Measurements from ENCODE around the gene FCGBP. TPM values are rescaled to one million over a fixed set of nuclear protein-coding genes. Genes with fewer than 3 reads are reported as not detected.
A peak's percentile ranks its signal among the peaks of the same experiment; 100 is the strongest.

FCGBP gene
- 0.25 TPM for polyA plus RNA-seq (2013, experiment 1 of 2)
- polyA plus RNA-seq (2013, experiment 2 of 2), result 0.29 TPM

DNA sequence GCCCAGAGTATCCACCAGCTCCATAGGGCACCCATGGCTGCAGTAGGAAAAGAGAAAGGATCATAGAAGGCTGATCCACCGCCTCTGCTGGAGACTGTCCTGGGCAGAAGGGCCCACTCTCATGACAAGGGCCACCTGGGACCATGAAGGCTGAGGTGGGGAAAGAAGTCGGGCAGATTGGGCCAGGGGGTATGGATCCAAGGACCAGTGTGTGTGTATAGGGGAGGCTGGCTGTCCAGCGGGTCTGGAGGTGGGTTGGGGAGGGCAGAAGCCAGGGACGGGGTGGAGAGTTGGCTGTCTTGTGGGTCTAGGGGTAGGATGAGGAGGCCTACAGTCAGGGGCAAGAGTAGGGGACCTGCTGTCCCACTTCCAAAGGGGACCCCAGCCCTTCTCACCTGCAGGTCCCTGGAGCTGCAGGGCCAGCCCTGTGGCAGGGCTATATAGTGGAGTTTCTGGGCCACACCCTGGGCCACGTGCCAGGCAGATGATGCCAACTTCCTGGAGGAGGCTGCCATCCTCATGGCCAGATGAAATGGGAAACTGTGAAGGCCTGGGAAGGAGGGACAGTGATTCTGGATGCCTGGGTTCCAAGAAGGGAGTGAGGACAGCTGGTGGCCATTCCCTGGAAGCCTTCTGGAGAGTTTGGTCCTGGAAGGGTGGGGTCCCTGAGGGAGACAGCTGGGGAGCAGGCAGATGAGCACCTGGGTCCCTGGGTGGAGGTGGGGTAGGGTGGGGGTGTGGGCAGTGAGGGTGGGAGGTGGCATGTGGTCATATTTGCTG is at the start of gene FCGBP:
Gene FCGBP (minus strand): TSS at position 51 of the 780 bp plus-strand sequence.
- Histone ChIP-seq H3K9ac (ENCODE audit: low read length) (no peak within 1 kb of the TSS), H2BK120ac (ENCODE audit: low read depth, low read length) (no peak within 1 kb of the TSS), H3K56ac (ENCODE audit: low read length) (no peak within 1 kb of the TSS), H4K5ac (ENCODE audit: low read length) (no peak within 1 kb of the TSS), H3K79me2 (ENCODE audit: control insufficient read depth, insufficient read depth, low read length) (no peaks in the 10 kb centered on the region), H3K4me2 (ENCODE audit: low read length) (no peak within 1 kb of the TSS), H3K36me3 (ENCODE audit: control insufficient read depth, insufficient read depth, low read length) (no peaks in the 10 kb centered on the region), H3K27me3 (ENCODE audit: insufficient read depth, low read length, poor library complexity) (no peaks in the 10 kb centered on the region), H3K23ac (ENCODE audit: low read length) (no peak within 1 kb of the TSS), H3K4me3 (ENCODE audit: low read length) (no peak within 1 kb of the TSS), H2BK15ac (replicated peaks; ENCODE audit: low read depth) (no peak within 1 kb of the TSS), H4K8ac (ENCODE audit: low read depth, low read length) (no peak within 1 kb of the TSS), H2BK5ac (ENCODE audit: low read length) (no peak within 1 kb of the TSS), H3K18ac (ENCODE audit: low read length) (no peak within 1 kb of the TSS), H3K4me1 (ENCODE audit: control insufficient read depth, low read depth, low read length) (no peaks in the 10 kb centered on the region), H3K4ac (ENCODE audit: low read depth, low read length) (no peak within 1 kb of the TSS), H2AK5ac (ENCODE audit: low read length) (no peak within 1 kb of the TSS), H3K79me1 (ENCODE audit: low read length) (no peaks in the 10 kb centered on the region), H3K27ac (ENCODE audit: low read depth, low read length) (no peak within 1 kb of the TSS)
- no CpG with 5 or more reads among the region's 5 CpGs for WGBS (ENCODE audit: extremely low coverage, insufficient coverage, low lambda C conversion rate)
- no peak for DNase-seq

DNA sequence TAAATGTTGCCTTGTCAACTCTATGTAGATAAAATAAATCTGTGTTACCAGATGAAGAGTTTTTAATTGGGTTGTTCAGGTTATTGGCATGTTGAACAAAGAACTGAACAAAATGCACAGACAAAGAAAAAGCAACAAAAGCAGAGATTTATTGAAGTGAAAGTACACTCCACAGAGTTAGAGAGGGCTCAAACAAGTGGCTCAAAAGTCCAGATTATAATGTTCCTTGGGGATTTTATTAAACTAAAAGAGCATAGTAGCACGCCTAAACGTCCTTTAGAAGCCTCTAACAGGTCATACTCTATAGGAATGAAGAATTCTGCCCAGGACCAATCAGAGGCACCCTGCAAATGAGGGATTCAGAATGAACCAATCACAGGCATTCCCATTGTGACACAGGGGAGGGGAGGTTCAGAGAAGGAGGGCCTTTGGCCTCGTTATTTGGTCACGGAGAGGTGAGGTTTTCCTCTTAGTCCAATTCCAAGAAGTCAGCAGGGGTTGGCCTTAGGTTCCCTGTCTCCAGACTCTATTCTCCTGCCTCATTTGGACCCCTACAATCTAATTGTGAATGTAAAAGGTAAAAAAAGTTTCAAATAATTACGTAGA is 49.4 kb upstream of the FCGBP start:
- no peak overlapping the region for H3K4me2 ChIP-seq (ENCODE audit: low read length)
- H2BK120ac ChIP-seq (ENCODE audit: low read depth, low read length), result no peak overlapping the region
- H4K8ac ChIP-seq (ENCODE audit: low read depth, low read length), result no peak overlapping the region
- H2AK5ac ChIP-seq (ENCODE audit: low read length), result no peak overlapping the region
- no peaks in the 10 kb centered on the region for H3K27me3 ChIP-seq (ENCODE audit: insufficient read depth, low read length, poor library complexity)
- no peak for DNase-seq
- no peaks in the 10 kb centered on the region for H3K79me2 ChIP-seq (ENCODE audit: control insufficient read depth, insufficient read depth, low read length)
- H3K4me1 ChIP-seq (ENCODE audit: control insufficient read depth, low read depth, low read length), result no peaks in the 10 kb centered on the region
- no peak overlapping the region for H3K4ac ChIP-seq (ENCODE audit: low read depth, low read length)
- no peak overlapping the region for H3K56ac ChIP-seq (ENCODE audit: low read length)
- H2BK5ac ChIP-seq (ENCODE audit: low read length), result no peak overlapping the region
- WGBS (ENCODE audit: extremely low coverage, insufficient coverage, low lambda C conversion rate), result no CpG with 5 or more reads among the region's 5 CpGs
- no peak overlapping the region for H3K27ac ChIP-seq (ENCODE audit: low read depth, low read length)
- no peak overlapping the region for H3K18ac ChIP-seq (ENCODE audit: low read length)
- H4K5ac ChIP-seq (ENCODE audit: low read length), result no peak overlapping the region
- H2BK15ac ChIP-seq (replicated peaks; ENCODE audit: low read depth), result no peak overlapping the region
- no peak overlapping the region for H3K23ac ChIP-seq (ENCODE audit: low read length)
- H3K4me3 ChIP-seq (ENCODE audit: low read length), result no peak overlapping the region
- peaks cover 8% of the 10 kb centered on the region for H3K36me3 ChIP-seq (ENCODE audit: control insufficient read depth, insufficient read depth, low read length)
- no peak overlapping the region for H3K9ac ChIP-seq (ENCODE audit: low read length)
- no peaks in the 10 kb centered on the region for H3K79me1 ChIP-seq (ENCODE audit: low read length)

DNA sequence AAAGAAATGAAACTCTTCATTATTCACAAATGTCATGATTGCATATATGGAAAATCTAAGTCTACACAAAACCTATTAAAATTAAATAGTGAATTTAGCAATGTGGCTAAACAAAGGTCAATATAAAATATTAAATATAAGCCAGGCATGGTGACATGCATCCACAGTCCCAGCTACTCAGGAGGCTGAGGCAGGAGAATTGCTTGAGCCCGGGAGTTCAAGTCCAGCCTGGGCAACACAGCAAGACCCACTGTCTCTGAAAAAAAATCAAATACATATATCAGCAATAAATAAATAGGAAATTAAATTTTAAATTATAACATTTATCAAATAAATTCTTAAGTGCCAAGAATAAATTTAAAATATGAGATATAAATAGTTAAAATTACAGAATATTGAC is 48.4 kb upstream of the FCGBP start:
- no peak overlapping the region for H2BK15ac ChIP-seq (replicated peaks; ENCODE audit: low read depth)
- no peak overlapping the region for H4K8ac ChIP-seq (ENCODE audit: low read depth, low read length)
- H3K23ac ChIP-seq (ENCODE audit: low read length), result no peak overlapping the region
- no peak overlapping the region for H3K4me3 ChIP-seq (ENCODE audit: low read length)
- no peak overlapping the region for H3K18ac ChIP-seq (ENCODE audit: low read length)
- no peak overlapping the region for H3K27ac ChIP-seq (ENCODE audit: low read depth, low read length)
- H3K4me2 ChIP-seq (ENCODE audit: low read length), result no peak overlapping the region
- no peak overlapping the region for H2BK5ac ChIP-seq (ENCODE audit: low read length)
- H2BK120ac ChIP-seq (ENCODE audit: low read depth, low read length), result no peak overlapping the region
- no peaks in the 10 kb centered on the region for H3K4me1 ChIP-seq (ENCODE audit: control insufficient read depth, low read depth, low read length)
- H3K9ac ChIP-seq (ENCODE audit: low read length), result no peak overlapping the region
- no peak overlapping the region for H3K4ac ChIP-seq (ENCODE audit: low read depth, low read length)
- no peaks in the 10 kb centered on the region for H3K27me3 ChIP-seq (ENCODE audit: insufficient read depth, low read length, poor library complexity)
- H2AK5ac ChIP-seq (ENCODE audit: low read length), result no peak overlapping the region
- no peak overlapping the region for H3K56ac ChIP-seq (ENCODE audit: low read length)
- no peak overlapping the region for H4K5ac ChIP-seq (ENCODE audit: low read length)
- H3K79me1 ChIP-seq (ENCODE audit: low read length), result no peaks in the 10 kb centered on the region
- no CpG with 5 or more reads among the region's 1 CpG for WGBS (ENCODE audit: extremely low coverage, insufficient coverage, low lambda C conversion rate)
- peaks cover 10% of the 10 kb centered on the region for H3K36me3 ChIP-seq (ENCODE audit: control insufficient read depth, insufficient read depth, low read length)
- no peak for DNase-seq
- no peaks in the 10 kb centered on the region for H3K79me2 ChIP-seq (ENCODE audit: control insufficient read depth, insufficient read depth, low read length)

DNA sequence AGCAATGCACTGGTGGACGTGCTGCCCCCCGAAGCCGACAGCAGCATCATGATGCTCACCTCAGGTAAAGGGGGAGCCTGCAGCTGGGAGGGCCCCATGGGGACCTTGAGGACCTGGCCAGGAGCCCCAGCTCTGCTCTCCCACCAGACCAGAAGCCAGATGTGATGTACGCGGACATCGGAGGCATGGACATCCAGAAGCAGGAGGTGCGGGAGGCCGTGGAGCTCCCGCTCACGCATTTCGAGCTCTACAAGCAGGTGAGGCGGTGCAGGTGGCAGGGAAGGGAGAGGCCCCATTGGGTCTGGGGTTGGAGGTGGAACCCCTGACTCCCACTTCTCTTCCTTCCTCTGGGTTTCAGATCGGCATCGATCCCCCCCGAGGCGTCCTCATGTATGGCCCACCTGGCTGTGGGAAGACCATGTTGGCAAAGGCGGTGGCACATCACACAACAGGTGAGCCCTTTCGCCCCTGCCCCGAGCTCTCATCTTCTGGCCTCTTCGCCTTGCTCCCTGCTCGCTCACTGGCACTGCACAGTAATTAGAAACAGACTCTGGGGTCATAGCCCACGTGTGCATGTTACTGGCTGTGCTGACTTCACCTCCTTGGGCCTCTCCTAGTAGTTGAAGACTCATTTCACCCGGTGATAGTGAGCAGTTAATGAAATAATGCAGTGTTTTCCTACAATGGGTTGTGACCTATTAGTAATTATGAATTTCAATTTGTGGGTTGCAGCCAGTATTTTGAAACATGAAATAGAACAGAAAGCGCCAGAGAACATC is 40.1 kb upstream of the FCGBP start:
- no peak overlapping the region for H3K23ac ChIP-seq (ENCODE audit: low read length)
- peaks cover 8% of the 10 kb centered on the region for H3K79me1 ChIP-seq (ENCODE audit: low read length)
- no peak overlapping the region for H4K5ac ChIP-seq (ENCODE audit: low read length)
- no peak overlapping the region for H2BK5ac ChIP-seq (ENCODE audit: low read length)
- no peak overlapping the region for H4K8ac ChIP-seq (ENCODE audit: low read depth, low read length)
- no peaks in the 10 kb centered on the region for H3K27me3 ChIP-seq (ENCODE audit: insufficient read depth, low read length, poor library complexity)
- H2BK120ac ChIP-seq (ENCODE audit: low read depth, low read length), result no peak overlapping the region
- H3K9ac ChIP-seq (ENCODE audit: low read length), result no peak overlapping the region
- peaks cover 13% of the 10 kb centered on the region for H3K79me2 ChIP-seq (ENCODE audit: control insufficient read depth, insufficient read depth, low read length)
- H3K56ac ChIP-seq (ENCODE audit: low read length), result no peak overlapping the region
- H3K36me3 ChIP-seq (ENCODE audit: control insufficient read depth, insufficient read depth, low read length), result peaks cover 11% of the 10 kb centered on the region
- WGBS (ENCODE audit: extremely low coverage, insufficient coverage, low lambda C conversion rate), result no CpG with 5 or more reads among the region's 24 CpGs
- no peak overlapping the region for H3K18ac ChIP-seq (ENCODE audit: low read length)
- no peak overlapping the region for H3K27ac ChIP-seq (ENCODE audit: low read depth, low read length)
- H3K4me1 ChIP-seq (ENCODE audit: control insufficient read depth, low read depth, low read length), result no peaks in the 10 kb centered on the region
- no peak overlapping the region for H2AK5ac ChIP-seq (ENCODE audit: low read length)
- no peak overlapping the region for H3K4me3 ChIP-seq (ENCODE audit: low read length)
- H3K4me2 ChIP-seq (ENCODE audit: low read length), result no peak overlapping the region
- H2BK15ac ChIP-seq (replicated peaks; ENCODE audit: low read depth), result no peak overlapping the region
- no peak for DNase-seq
- H3K4ac ChIP-seq (ENCODE audit: low read depth, low read length), result no peak overlapping the region

DNA sequence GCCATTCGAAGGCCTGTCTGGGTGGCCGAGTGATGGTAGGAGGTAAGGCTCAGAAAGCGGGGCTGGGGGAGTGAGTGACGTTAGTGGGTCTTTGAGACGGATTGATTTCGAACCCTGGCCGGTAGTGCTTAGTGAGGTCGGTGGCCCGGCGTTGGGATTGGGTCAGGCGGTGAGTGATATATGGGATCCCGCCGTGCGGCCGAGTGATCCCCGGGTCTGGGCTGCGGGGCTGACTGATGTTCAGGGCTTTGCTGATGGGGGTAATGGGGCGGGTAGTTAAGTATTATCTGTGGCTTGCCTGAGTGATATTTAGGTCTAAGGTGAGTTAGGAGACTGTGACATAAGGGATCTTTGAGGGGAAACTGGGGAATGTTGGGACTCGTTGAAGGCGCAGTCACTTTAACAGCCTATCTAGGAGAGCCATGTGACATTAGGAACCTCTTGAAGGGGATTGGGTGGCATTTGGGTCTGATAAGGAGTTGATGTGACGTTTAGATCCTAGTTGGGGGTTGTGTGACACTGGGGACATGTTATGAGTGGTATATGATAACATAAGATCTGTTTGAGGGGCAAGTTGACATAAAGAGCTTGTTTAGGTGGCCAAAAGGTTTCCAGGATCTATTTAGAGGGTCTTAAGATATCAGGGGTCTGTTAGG is 37.1 kb upstream of the FCGBP start:
- H3K4me2 ChIP-seq (ENCODE audit: low read length), result peak overlapping the region; percentile 100
- peak overlapping the region; percentile 96 for H3K9ac ChIP-seq (ENCODE audit: low read length)
- peaks cover 7% of the 10 kb centered on the region for H3K36me3 ChIP-seq (ENCODE audit: control insufficient read depth, insufficient read depth, low read length)
- peak overlapping the region; percentile 70 for H4K8ac ChIP-seq (ENCODE audit: low read depth, low read length)
- peak; percentile 14 for DNase-seq
- H3K79me1 ChIP-seq (ENCODE audit: low read length), result peaks cover 8% of the 10 kb centered on the region
- no peak overlapping the region for H3K27ac ChIP-seq (ENCODE audit: low read depth, low read length)
- peak overlapping the region; percentile 24 for H3K23ac ChIP-seq (ENCODE audit: low read length)
- H2BK5ac ChIP-seq (ENCODE audit: low read length), result no peak overlapping the region
- no peak overlapping the region for H2BK15ac ChIP-seq (replicated peaks; ENCODE audit: low read depth)
- no peaks in the 10 kb centered on the region for H3K4me1 ChIP-seq (ENCODE audit: control insufficient read depth, low read depth, low read length)
- no CpG with 5 or more reads among the region's 21 CpGs for WGBS (ENCODE audit: extremely low coverage, insufficient coverage, low lambda C conversion rate)
- H3K4ac ChIP-seq (ENCODE audit: low read depth, low read length), result peak overlapping the region; percentile 6
- H2AK5ac ChIP-seq (ENCODE audit: low read length), result peak overlapping the region; percentile 95
- H4K5ac ChIP-seq (ENCODE audit: low read length), result no peak overlapping the region
- peak overlapping the region; percentile 97 for H3K56ac ChIP-seq (ENCODE audit: low read length)
- H3K79me2 ChIP-seq (ENCODE audit: control insufficient read depth, insufficient read depth, low read length), result peaks cover 13% of the 10 kb centered on the region
- peak overlapping the region; percentile 98 for H3K4me3 ChIP-seq (ENCODE audit: low read length)
- peak overlapping the region; percentile 78 for H3K18ac ChIP-seq (ENCODE audit: low read length)
- no peaks in the 10 kb centered on the region for H3K27me3 ChIP-seq (ENCODE audit: insufficient read depth, low read length, poor library complexity)
- no peak overlapping the region for H2BK120ac ChIP-seq (ENCODE audit: low read depth, low read length)

All from mesendoderm (in vitro differentiated cells).